Limb (tissue), 2 donors: ENCODE measurements around the gene PIGR.

Experiments
- DNase-seq, 2 donors: peaks; one replicate each; pipeline ENCODE4 v3.0.0-alpha.2; 2016; ENCODE audit errors: extremely low spot score in 2 of 2

PIGR gene

GRCh38 chr1:206946261-206946660 lies at the start of gene PIGR:
PIGR (minus strand) TSS chr1:206946466; CDS start chr1:206940531, 5,935 bp downstream.
- no peak for DNase-seq

DNA sequence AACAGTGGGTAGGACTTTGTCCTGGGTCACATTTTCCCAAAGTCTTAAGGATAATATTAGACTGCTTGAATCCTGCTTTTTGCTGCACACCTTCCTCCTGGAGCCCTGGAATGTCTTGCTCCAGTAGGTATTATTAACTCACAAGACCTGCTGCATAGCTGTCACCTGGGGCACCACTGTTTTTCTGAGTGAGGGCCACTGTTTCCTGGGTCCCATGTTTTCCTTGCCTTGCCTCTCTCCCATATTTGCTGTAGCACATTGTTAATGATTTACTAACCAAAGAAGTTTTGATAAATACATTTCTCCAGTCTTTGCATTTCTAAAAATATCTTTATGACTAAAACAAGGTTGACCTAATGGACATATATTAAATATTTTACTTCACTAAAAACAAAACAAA lies 46.5 kb upstream of the PIGR start:
- no peak for DNase-seq

DNA sequence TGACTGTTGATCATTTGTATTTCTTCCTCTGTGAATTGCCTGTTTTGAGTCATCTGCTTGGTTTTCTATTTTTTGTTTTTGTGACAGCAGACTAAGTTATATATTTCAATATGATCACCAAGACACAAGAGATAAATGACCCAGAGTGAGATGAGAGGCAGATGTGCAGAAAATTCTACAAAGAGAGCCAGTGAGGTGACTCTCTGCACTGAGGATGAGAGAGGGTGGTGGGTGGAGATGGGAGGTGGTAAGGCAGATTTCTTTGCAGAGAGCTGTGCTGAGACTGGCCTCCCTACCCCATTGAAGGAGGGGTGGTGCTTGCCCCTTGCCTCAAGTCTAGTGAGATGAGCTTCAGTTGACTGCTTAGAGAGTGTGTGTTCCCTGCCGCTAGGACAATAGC lies 41.6 kb upstream of the PIGR start:
- no peak for DNase-seq

- DNase-seq: no peak
Measured at GRCh38 chr1:206986885-206987284, 40.6 kb upstream of the PIGR start.

- DNase-seq: no peak
Measured at GRCh38 chr1:206986402-206986801, 40.1 kb upstream of the PIGR start.

DNA sequence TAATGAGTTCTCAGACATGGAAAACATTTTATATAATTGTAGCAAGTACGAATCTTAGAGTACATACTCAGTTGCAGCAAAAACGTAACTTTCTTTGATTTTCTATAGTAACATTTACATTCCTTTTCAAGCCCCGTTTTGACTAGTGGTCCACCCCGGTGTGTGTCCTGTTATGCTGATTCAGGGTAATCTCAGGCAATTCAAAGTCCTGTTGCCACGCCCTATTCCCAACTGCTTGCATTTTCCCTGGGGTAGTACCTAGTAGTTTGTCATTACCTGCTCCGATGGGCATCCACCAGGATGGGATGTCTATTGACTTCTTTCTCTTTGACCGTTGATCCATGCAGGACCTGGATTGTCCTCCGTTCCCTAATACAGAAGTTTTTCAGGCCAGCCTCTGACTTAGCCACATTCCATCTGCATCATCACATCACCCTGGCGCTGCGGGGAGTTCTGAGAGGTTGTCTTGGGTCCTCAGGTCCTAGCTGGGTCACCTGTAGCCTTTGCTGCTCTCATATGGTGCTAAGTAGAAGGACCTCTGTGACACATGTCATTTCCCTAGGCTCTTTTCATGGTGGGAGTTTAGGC lies 39.0 kb upstream of the PIGR start:
- no peak for DNase-seq

- peak; percentile 21 to 64 for DNase-seq
Measured at GRCh38 chr1:206982216-206982615, 36.0 kb upstream of the PIGR start.

DNA sequence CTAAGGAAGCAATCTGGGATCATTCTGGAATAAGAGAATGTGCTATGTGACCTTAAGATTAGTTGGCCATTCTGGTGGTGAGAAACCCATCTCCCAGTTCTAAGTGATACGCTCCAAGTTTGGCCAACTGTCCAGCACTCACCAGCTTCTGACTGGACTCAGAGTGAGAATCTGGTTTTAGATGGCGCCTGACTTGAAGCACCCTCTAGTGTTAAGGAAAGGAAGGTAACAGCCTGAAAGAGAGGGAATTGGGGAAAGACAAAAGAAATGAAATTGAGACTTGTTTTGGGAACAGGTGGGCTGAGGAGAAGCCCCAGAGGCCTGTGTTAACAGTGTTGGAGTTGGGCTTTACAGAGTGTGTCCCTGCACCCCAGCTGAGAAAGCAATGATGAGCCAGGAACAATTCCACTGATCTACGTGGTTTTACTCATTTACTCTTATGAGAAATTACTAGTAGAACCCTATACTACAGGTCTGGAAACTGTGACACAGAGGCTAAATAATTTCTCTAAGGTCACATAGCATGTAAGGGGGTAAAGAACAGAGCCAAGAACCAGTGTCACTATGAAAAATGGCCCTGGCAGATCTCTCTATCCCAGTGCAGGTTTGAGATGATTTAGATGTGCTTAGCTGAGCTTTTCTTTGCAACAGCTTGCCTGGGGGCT lies 33.2 kb upstream of the PIGR start:
- no peak for DNase-seq

GRCh38 chr1:206978259-206978658 lies 32.0 kb upstream of the PIGR start:
- no peak for DNase-seq

GRCh38 chr1:206975306-206975705 lies 29.0 kb upstream of the PIGR start:
- DNase-seq: no peak

DNA sequence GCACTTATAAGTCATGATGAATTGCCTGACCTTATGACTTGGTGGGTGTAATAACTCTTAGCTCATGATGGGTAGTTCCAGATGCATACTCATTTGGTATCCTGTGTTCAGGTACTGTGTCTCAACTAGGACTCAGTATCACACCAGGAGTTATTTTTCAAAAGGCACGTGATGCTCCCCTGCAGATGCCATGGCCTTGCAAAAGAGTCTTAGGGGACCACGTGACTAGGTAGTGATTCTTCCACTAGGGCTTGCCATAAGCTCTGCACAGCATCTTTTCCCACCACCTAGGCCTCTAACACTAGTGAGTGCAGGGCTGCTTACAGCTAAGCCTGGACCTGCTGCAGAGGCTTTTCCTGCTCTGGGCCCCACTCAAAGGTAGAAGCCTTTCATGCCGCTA lies 27.9 kb upstream of the PIGR start:
- DNase-seq: no peak

GRCh38 chr1:206972728-206973127 lies 26.5 kb upstream of the PIGR start:
- no peak for DNase-seq

DNA sequence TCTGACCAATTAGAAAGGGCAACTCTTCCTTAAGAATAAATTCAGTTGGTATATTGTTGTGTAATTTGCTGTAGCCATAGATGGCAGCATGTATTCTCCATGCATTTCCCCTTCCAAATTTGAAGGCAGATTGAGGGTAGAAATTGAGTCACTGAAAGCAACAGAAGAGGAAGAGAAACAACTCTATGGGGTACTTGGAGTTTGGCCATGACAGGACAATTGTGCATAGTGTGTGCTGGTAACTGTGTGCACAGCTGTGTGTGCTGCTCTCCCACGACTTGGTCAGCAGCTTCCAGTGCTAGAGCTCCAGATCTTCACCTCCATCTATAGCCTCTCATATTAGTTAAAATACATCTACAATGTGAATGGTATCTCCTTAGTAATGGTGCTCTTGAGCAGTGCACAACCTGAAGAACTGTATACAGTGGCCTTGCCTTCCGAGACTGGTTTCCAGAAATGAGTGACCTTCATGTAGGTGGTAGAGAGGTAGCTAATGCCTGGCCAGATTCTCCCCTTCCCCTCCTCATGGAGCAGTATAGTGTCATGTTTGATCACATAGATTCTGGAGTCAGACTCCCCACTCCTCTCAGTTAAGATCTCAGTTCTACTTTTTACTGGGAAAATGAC lies 24.9 kb upstream of the PIGR start:
- no peak for DNase-seq

- DNase-seq: no peak
Measured at GRCh38 chr1:206970446-206970845, 24.2 kb upstream of the PIGR start, which contains the start of gene FCAMR. FCAMR (minus strand) TSS chr1:206970460; CDS start chr1:206970125, 335 bp downstream.

DNA sequence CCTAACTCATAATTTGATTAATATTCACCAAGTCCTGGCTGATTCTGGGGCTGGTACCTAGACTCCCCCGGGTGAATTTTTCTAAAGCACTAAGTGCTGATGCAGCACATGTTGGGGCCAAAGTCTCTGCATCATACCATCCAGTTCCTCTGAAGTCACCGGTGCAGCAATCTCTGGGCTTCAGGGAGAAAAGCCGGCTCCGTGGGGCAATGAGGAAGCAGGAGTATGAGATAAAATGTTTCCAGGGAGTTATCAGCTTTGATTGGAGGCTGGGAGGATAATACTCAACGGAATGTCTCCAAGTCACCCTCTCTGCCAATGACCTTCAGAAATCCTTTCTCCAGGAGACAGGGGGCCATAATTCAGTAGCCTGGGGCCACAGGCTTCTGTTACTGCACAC lies 22.8 kb upstream of the PIGR start:
- DNase-seq: no peak

GRCh38 chr1:206967096-206967849 lies 21.0 kb upstream of the PIGR start:
- no peak for DNase-seq

- no peak for DNase-seq
Measured at GRCh38 chr1:206965781-206966180, 19.5 kb upstream of the PIGR start.

DNA sequence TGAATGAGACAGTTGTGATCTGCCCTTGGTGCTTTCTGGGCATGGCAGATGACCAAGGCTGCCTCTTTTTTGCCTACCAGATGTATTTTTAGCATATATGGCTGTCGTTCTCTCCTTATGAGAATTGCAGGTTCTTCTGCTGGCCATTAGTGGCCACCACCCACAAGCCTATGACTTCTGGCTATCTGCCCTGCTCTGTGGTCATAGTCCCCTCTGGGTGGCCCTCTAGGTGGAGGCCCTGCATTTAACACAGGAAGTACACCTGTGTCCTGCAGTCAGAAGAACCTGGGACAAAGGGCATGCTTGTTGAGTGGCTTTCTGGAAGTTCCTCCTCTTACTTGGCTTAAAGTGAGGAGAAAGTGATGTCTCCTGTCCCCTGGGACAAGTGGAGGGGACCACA lies 17.5 kb upstream of the PIGR start:
- no peak for DNase-seq

DNA sequence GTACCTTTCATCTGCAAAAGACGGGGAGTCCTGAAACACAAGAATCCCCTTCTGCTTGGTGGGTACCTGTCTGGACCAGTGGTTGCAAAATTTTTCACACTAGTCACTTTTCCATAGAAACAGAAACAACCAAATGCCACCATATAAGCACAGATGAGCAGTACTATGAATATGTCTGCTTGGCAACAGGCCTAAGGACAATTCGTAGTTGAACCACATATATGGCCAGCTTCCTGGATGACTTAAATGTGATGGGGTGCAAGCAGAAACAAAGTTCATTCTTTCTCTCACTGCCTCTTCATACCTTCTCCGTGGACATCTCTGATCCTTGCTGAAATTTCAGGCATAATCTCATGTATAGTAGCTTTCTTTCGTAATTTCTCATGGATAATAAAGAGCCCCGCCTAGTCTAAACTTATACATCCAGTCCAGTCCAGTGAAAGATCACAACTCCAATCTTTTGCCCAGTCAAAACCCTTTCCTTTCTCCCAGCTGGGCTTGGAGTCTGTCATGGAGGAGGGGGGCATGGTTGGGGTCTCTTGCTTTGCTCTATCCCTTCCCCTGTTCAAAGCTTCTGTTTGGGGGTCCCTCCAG lies 16.9 kb upstream of the PIGR start:
- DNase-seq: no peak

- DNase-seq: no peak
Measured at GRCh38 chr1:206962272-206962671, 16.0 kb upstream of the PIGR start.

GRCh38 chr1:206961668-206962067 lies 15.4 kb upstream of the PIGR start:
- DNase-seq: no peak
